Measurements from ENCODE around the gene RBBP6.

GRCh38 chr16:24514096-24514495 is 25.3 kb upstream of the RBBP6 start:
- TF ChIP-seq ETS1 (IDR thresholded peaks at IDR 0.05) (no peak), EZH2 (IDR thresholded peaks at IDR 0.05; ENCODE audit: low read depth, unreplicated experiment) (no peak), CTCF (conservative IDR thresholded peaks at IDR 0.05; ENCODE audit: low read depth in 2 of 2) (no peak), REST (IDR thresholded peaks at IDR 0.05; ENCODE audit: unreplicated experiment) (no peak), STAT1 (IDR thresholded peaks at IDR 0.05; ENCODE audit: unreplicated experiment) (no peak), JUNB (IDR thresholded peaks at IDR 0.05; ENCODE audit: unreplicated experiment) (no peak), EZH2phosphoT487 (IDR thresholded peaks at IDR 0.05; ENCODE audit: unreplicated experiment) (no peak), POLR2AphosphoS5 (IDR thresholded peaks at IDR 0.05; ENCODE audit: low read depth) (no peak)

Data from GM23338 (cell line).